GM18507 (cell line): ENCODE measurements around the gene KCNMA1.

Source experiments
- DNase-seq: peaks from one replicate; pipeline ENCODE4 v3.0.0; 2011; ENCODE audit warnings: low read depth; ENCODE audit not compliant: insufficient read length; ENCODE audit errors: extremely low spot score
- FAIRE-seq: peaks from 2 replicates; lab custom pipeline; 2011; peaks lifted over from hg19 to GRCh38; lab: Jason Lieb, UNC

The KCNMA1 gene

GRCh38 chr10:77177161-77177560, 460.4 kb downstream of the KCNMA1 start:
- DNase-seq, result no peak
- no peak for FAIRE-seq

- FAIRE-seq, result no peak
- DNase-seq, result no peak
These were observed 461.4 kb downstream of the KCNMA1 start for GRCh38 chr10:77176232-77176631.

GRCh38 chr10:77175631-77176222, 461.9 kb downstream of the KCNMA1 start:
- FAIRE-seq (no peak), DNase-seq (no peak)

- DNase-seq (peak; percentile 39), FAIRE-seq (peak; percentile 84)
These were observed 463.8 kb downstream of the KCNMA1 start for GRCh38 chr10:77173615-77174461.

GRCh38 chr10:77172086-77172485, 465.5 kb downstream of the KCNMA1 start:
- FAIRE-seq (no peak), DNase-seq (no peak)

GRCh38 chr10:77168861-77169260, 468.7 kb downstream of the KCNMA1 start:
- FAIRE-seq (no peak), DNase-seq (no peak)

GRCh38 chr10:77168161-77168560, 469.4 kb downstream of the KCNMA1 start:
- FAIRE-seq (no peak), DNase-seq (no peak)

GRCh38 chr10:77165445-77166208, 472.0 kb downstream of the KCNMA1 start:
- FAIRE-seq, result peak; percentile 88
- peak; percentile 12 for DNase-seq

GRCh38 chr10:77164616-77165311, 472.8 kb downstream of the KCNMA1 start:
- no peak for FAIRE-seq
- DNase-seq, result no peak

- DNase-seq, result no peak
- FAIRE-seq, result no peak
These were observed 473.8 kb downstream of the KCNMA1 start for GRCh38 chr10:77163670-77164348.

GRCh38 chr10:77162697-77163096, 474.9 kb downstream of the KCNMA1 start:
- DNase-seq (no peak), FAIRE-seq (no peak)

GRCh38 chr10:77160679-77161078, 476.9 kb downstream of the KCNMA1 start:
- FAIRE-seq (no peak), DNase-seq (no peak)

GRCh38 chr10:77159538-77160110, 478.0 kb downstream of the KCNMA1 start:
- FAIRE-seq (no peak), DNase-seq (no peak)

- FAIRE-seq, result no peak
- DNase-seq, result no peak
These were observed 478.9 kb downstream of the KCNMA1 start for GRCh38 chr10:77158666-77159065.

GRCh38 chr10:77157248-77158019, 480.2 kb downstream of the KCNMA1 start:
- no peak for FAIRE-seq

GRCh38 chr10:77156406-77156879, 481.2 kb downstream of the KCNMA1 start:
- FAIRE-seq, result no peak
- DNase-seq, result no peak

More at GRCh38 chr10:77157248-77158019, 480.2 kb downstream of the KCNMA1 start:
- no peak for DNase-seq

- FAIRE-seq (no peak), DNase-seq (no peak)
These were observed 485.4 kb downstream of the KCNMA1 start for GRCh38 chr10:77152256-77152655.

- FAIRE-seq (no peak), DNase-seq (no peak)
These were observed 486.2 kb downstream of the KCNMA1 start for GRCh38 chr10:77151408-77151807.
